ENCODE results near the gene FGF22.
"Not testable (repeated sequence)": the region's sequence is repeated elsewhere in the genome, so short reads cannot be mapped to it uniquely, and the experiment has no call there.

FGF22 gene

DNA sequence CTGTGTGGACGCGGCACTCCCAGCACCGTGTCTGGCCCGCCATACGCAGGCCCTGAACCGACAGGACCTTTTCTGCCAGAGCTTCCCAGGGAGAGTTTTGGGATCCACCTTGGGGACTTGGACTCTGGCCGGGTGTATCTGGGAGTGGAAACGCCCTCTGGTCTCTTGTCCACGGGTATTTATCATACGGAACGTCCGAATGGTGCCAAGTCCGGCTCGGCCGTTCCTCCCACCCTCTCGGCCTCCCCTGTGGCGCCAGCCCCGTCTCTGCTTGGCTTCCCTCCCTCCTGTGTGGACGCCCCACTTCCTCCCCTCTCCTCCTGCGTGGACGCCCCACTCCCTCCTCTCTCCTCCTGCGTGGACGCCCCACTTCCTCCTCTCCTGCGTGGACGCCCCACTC is 37.9 kb upstream of the FGF22 start:
- FAIRE-seq = no peak
- no peak for TF ChIP-seq POLR2A (IDR thresholded peaks at IDR 0.05; ENCODE audit: low read depth, low read length)
- DNase-seq (ENCODE audit: insufficient read length, low spot score) = no peak

DNA sequence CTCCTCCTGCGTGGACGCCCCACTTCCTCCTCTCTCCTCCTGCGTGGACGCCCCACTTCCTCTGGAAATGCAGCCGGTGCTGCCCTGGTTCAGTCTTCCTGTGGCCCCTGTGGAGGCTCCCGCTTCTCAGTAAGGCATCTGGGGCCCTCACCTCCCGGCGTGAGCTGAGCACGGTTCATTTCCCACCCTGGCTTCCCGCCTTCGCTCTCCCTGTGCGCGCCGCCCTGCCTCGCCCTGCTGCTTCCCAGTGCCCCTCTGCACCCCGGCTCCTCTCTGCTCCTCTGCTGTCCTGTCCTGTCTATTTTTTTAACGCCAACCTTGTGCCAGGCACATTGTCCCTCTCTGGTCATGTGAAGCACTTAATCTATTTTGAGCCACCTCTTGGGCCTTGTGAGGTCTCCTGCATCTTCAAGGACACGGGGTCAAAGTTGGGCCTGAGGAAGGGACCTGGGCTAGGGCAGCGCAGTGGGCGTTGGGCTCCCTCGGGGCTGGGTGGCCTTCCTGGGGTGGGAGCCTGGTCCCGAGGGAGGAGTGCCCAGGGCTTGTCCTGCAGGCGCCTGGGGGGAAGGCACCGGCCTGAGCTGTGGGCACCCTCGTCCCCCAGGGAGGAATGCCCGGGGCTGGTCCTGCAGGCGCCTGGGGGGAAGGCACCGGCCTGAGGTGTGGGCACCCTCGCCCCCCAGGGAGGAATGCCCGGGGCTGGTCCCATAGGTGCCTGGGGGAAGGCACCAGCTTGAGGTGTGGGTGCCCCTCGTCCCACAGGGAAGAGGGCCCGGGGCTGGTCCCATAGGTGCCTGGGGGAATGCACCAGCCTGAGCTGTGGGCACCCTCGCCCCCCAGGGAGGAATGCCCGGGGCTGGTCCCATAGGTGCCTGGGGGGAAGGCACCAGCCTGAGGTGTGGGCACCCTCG is 37.0 kb upstream of the FGF22 start:
- no peak for FAIRE-seq
- no peak for DNase-seq (ENCODE audit: insufficient read length, low spot score)
- TF ChIP-seq POLR2A (IDR thresholded peaks at IDR 0.05; ENCODE audit: low read depth, low read length) = no peak

DNA sequence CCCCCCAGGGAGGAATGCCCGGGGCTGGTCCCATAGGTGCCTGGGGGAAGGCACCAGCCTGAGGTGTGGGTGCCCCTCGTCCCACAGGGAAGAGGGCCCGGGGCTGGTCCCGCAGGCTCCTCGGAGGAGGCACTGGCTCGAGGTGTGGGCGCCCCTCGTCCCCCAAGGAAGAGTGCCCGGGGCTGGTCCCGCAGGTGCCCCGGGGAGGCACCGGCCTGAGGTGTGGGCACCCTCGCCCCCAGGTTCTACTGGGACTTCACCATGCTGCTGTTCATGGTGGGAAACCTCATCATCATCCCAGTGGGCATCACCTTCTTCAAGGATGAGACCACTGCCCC is 36.4 kb upstream of the FGF22 start:
- DNase-seq (ENCODE audit: insufficient read length, low spot score); FAIRE-seq: not testable (repeated sequence)

DNA sequence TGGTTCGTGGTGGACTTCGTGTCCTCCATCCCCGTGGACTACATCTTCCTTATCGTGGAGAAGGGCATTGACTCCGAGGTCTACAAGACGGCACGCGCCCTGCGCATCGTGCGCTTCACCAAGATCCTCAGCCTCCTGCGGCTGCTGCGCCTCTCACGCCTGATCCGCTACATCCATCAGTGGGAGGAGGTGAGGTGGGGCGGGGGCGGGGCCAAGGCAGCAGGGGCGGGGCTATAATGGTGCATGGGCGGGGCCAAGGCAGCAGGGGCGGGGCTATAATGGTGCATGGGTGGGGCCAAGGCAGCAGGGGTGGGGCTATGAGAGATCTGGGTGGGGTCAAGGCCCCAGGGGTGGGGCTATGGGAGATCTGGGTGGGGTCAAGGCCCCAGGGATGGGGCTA is 35.9 kb upstream of the FGF22 start:
- FAIRE-seq; DNase-seq (ENCODE audit: insufficient read length, low spot score): not testable (repeated sequence)

DNA sequence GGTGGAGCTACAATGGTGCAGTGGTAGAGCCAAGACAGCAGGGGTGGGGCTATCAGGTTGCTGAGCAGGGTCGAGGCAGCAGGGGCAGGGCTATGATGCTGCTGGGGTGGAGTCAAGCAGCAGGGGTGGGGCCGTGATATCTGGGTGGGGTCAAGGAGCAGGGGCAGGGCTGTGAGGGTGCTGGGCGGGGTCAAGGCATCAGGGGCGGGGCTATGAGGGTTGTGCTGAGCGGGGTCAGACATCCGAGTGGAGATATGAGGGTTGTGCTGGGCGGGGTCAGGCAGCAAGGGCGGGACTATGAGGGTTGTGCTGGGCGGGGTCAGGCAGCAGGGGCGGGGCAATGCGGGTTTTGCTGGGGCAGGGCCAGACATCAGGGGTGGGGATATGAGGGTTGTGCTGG is 35.3 kb upstream of the FGF22 start:
- no peak for TF ChIP-seq POLR2A (IDR thresholded peaks at IDR 0.05; ENCODE audit: low read depth, low read length)
- DNase-seq (ENCODE audit: insufficient read length, low spot score) (no peak), FAIRE-seq (no peak)

DNA sequence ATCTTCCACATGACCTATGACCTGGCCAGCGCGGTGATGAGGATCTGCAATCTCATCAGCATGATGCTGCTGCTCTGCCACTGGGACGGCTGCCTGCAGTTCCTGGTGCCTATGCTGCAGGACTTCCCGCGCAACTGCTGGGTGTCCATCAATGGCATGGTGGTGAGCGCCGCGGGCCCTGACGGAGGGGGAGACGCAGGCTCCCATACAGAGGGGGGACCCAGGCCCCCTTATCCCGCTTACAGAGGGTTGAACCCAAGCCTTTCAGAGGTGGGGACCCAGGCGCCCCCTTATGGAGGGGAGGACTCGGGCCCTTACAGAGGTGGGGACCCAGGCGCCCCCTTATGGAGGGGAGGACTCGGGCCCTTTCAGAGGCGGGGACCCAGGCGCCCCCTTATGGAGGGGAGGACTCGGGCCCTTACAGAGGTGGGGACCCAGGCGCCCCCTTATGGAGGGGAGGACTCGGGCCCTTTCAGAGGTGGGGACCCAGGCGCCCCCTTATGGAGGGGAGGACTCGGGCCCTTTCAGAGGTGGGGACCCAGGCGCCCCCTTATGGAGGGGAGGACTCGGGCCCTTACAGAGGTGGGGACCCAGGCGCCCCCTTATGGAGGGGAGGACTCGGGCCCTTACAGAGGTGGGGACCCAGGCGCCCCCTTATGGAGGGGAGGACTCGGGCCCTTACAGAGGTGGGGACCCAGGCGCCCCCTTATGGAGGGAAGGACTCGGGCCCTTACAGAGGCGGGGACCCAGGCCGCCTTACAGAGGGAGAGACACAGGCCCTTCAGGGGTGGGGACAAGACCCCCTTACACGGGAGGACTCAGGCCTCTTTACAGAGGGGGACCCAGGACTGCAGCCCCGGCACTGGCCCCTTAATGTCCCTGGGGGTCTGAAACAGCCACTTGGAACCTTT is 34.4 kb upstream of the FGF22 start:
- not testable (repeated sequence) for DNase-seq (ENCODE audit: insufficient read length, low spot score); FAIRE-seq

DNA sequence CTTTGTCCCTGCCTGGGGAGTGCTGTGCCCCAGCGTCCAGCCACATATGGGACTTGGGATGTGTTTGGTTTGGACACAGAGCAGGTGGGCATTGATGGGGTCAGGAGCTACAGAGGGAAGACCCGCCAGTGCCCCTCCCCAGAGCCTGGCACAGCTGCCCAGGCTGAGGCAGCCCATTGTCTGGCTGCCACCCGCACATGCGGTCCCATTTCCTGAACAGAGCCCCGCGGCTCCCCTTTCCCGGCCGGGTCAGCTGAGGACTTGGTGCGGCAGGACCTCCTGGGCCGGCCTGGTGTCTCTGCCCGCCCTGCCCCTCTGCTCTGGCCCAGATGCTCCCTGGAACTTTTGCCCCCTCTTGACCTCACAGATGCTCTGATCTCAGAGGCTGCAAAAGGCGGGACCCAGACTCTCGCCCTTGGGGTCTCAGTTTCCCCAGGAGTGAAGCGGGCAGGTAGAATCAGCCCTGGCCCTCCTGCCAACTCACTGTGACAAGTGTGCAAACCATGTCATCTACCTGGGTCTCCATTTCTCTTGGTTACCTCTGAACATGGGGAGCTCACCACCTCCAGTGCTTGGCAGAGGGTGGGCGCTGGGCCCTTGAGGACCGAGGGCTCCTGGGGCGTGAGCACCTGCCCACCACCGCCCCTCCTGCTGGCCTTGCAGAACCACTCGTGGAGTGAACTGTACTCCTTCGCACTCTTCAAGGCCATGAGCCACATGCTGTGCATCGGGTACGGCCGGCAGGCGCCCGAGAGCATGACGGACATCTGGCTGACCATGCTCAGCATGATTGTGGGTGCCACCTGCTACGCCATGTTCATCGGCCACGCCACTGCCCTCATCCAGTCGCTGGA is 32.2 kb upstream of the FGF22 start:
- DNase-seq (ENCODE audit: insufficient read length, low spot score) (no peak), FAIRE-seq (no peak)
- TF ChIP-seq POLR2A (IDR thresholded peaks at IDR 0.05; ENCODE audit: low read depth, low read length) = no peak

DNA sequence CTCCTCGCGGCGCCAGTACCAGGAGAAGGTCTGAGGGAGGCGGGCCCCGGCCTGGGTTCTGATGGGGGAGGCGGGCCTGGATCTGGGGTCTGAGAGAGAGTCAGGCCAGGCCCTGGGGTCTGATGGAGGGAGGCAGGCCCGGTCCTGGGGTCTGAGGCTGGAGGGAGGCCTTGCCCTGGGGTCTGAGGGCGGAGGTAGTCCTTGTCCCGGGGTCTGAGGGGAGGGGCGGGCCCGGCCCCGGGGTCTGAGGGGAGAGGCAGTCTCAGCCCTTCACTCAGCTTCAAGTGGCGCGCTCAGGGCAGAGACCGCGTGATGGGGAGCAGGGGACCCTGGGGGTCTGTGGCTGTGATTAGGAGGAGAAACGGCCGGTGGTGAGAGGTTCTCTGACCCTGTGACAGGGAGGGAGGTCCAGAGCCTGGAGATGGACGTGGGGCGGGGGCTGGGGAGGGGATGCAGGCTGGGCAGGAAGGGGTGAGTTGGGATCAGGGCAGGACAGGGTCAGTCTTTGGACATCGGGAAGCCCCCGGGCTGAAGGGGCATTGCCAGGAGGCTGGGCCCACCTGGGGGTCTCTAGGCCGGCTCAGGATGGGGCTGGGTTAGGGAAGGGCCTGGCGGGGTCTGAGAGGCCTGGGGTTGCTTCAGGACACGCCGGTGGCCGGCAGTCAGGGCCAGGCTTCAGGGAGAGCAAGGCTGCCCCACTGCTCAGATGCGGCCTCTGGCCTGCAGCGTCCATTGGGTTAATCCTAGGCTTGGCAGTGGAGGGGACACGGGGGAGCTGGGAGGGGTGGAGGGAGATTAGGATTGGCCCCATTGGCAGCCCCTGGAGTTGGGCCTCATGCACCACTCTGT is 31.3 kb upstream of the FGF22 start:
- DNase-seq (ENCODE audit: insufficient read length, low spot score) = no peak
- FAIRE-seq = no peak
- no peak for TF ChIP-seq POLR2A (IDR thresholded peaks at IDR 0.05; ENCODE audit: low read depth, low read length)

DNA sequence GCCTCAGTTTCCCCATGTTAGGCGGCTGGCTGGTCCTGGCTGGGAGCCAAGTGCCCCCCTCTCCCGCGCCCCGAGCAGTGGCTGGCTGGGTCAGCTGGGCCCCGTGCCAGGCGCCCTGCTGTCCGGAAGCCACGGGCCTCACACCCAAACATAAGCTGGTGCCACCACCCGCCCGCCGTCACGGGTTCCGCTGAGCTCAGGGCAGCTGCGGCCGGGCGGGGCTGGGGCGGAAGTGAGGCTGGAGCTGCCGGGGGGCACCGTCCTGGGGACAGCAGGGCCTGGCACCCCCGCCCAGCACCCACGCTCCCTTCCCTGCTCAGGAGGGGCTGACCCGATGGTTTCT is 30.7 kb upstream of the FGF22 start:
- FAIRE-seq (no peak), DNase-seq (ENCODE audit: insufficient read length, low spot score) (peak; percentile 83)
- TF ChIP-seq POLR2A (IDR thresholded peaks at IDR 0.05; ENCODE audit: low read depth, low read length) = no peak

DNA sequence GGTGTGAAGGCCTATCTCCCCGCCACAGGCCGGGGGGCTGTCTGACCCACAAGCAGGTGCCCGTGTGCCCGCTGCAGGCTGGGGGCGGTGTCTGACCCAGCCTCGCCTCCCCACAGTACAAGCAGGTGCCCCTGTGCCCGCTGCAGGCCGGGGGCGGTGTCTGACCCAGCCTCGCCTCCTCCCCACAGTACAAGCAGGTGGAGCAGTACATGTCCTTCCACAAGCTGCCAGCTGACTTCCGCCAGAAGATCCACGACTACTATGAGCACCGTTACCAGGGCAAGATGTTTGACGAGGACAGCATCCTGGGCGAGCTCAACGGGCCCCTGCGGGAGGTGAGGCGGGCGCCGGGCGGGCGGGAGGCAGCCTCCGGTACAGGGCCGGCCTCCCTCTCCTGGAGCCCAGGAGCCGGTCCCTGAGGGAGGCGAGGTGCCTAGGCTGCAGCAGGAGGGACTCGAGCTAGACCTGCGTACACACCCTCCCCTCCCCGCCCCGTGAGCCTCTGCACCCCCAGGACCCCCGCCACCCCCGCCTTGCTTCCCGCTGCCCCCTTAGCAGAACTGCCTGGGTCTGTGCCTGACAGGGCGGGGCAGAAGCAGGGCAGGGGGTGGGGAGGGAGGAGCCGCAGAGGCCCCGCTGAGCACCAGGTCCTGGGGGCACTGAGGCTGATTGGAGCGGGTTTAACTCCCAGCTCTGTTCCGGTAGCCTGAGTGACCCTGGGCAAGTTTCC is 29.4 kb upstream of the FGF22 start:
- no peak for TF ChIP-seq POLR2A (IDR thresholded peaks at IDR 0.05; ENCODE audit: low read depth, low read length)
- no peak for DNase-seq (ENCODE audit: insufficient read length, low spot score)
- no peak for FAIRE-seq

DNA sequence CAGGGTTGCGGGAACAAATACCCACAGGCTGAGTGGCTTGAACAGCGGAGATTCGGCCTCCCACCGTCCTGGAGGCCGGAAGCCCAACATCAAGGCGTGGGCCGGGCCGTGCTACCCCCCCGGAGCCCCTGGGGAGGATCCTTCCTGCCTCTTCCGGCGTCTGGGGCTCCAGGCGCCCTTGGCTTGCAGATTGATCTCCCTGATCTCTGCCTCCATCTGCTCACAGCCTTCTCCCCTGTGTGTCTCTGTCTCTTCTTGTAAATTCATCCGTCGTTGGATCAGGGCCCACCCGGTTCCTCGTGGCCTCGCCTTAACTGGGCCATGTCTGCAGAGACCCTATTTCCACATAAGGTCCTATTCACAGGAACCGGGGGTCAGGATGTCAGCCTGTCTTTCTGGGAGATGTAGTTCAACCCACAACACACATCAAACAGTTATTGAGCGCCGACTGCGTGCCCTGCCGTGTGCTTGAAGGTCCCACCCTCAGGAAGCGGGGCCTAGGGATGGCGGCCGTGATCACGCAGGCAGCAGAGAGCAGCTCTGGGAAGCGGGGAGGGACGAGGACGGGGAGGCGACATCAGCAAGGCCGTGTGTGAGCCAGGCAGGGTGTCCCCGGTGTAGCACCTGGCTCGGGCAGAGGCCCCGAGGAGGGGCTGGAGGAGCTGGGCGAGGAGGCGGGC is 28.7 kb upstream of the FGF22 start:
- peak; percentile 36 for FAIRE-seq
- peak; percentile 91 for DNase-seq (ENCODE audit: insufficient read length, low spot score)
- peak; percentile 18; the same call in 1 of the 2 replicates for TF ChIP-seq POLR2A (IDR thresholded peaks at IDR 0.05; ENCODE audit: low read depth, low read length)

DNA sequence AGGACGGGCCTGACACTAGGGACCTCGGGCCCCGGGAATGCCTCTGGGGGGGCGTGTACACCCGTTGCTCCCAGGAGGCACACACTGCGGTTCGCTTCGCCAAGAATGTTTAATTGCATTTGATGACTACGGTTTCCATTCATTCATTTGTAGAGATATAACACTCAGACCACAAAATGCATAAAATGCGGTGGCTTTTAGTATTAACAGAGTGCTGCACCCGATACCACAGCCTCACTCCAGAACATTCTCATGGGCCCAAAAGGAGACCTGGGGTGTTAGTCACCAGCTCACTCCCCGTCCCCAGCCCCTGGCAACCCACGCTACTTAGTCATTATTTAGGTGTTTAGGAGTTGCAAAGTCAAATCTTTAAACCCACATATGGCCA is 28.2 kb upstream of the FGF22 start:
- TF ChIP-seq POLR2A (IDR thresholded peaks at IDR 0.05; ENCODE audit: low read depth, low read length) = no peak
- DNase-seq (ENCODE audit: insufficient read length, low spot score) = peak; percentile 95
- FAIRE-seq = peak; percentile 60
